ENCODE measurements around the gene CLEC2D.
"Not testable (repeated sequence)": the region's sequence is repeated elsewhere in the genome, so short reads cannot be mapped to it uniquely, and the experiment has no call there.

CLEC2D gene

DNA sequence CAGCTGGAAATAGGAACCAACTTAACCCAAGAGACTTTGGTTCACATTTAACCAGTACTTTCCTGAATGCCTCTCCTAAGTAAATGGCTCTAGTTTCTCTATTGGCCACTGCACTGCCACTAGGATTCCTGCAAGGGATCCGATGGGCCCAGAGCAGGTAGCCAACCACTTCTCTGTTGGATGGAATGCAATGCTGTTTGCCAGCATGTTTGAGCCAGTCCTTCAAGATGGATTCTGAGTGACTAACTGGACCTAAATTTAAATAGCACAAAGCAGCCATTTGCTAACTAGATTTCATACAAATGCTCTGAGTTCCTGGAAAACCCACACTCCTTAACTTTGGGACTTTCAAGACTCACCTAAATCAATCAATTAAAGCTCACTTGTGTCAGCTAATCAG, 9.5 kb upstream of the CLEC2D start:
- no peak for DNase-seq (ENCODE audit: low read depth)
- no peak overlapping the region for H3K4me3 ChIP-seq (ENCODE audit: control insufficient read depth, low read depth, low read length)
- TF ChIP-seq, protein P1, sequence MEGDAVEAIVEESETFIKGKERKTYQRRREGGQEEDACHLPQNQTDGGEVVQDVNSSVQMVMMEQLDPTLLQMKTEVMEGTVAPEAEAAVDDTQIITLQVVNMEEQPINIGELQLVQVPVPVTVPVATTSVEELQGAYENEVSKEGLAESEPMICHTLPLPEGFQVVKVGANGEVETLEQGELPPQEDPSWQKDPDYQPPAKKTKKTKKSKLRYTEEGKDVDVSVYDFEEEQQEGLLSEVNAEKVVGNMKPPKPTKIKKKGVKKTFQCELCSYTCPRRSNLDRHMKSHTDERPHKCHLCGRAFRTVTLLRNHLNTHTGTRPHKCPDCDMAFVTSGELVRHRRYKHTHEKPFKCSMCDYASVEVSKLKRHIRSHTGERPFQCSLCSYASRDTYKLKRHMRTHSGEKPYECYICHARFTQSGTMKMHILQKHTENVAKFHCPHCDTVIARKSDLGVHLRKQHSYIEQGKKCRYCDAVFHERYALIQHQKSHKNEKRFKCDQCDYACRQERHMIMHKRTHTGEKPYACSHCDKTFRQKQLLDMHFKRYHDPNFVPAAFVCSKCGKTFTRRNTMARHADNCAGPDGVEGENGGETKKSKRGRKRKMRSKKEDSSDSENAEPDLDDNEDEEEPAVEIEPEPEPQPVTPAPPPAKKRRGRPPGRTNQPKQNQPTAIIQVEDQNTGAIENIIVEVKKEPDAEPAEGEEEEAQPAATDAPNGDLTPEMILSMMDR (conservative IDR thresholded peaks at IDR 0.05; ENCODE audit: control insufficient read depth, insufficient read depth, low read depth, low read length): no peak

- DNase-seq (ENCODE audit: low read depth): no peak
- H3K4me3 ChIP-seq (ENCODE audit: control insufficient read depth, low read depth, low read length): no peak overlapping the region
- TF ChIP-seq, protein P1 (conservative IDR thresholded peaks at IDR 0.05; ENCODE audit: control insufficient read depth, insufficient read depth, low read depth, low read length): no peak
These were observed 7.8 kb upstream of the CLEC2D start for GRCh38 chr12:9661720-9662119.

DNA sequence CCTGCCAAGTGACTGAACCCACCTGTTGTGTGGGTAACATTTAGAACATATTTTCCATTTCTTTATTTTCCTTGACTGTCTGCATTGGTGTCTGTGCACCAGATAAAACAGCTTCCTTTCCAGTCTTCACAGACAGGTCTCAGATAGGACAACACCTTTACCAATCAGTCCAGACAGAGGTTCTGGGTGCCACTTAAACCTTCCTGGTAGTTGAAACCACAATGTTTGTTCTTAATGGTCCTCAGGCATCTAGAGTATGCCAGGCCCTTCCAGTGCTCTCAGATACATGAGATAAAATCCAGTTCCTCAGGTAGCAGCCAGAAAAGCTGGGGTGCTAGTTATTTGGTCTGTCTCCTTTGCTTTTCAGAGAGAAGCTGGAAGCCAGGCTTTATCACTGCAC, 7.0 kb upstream of the CLEC2D start:
- H3K4me3 ChIP-seq (ENCODE audit: control insufficient read depth, low read depth, low read length): no peak overlapping the region
- no peak for DNase-seq (ENCODE audit: low read depth)
- TF ChIP-seq, protein P1 (conservative IDR thresholded peaks at IDR 0.05; ENCODE audit: control insufficient read depth, insufficient read depth, low read depth, low read length): no peak

- DNase-seq (ENCODE audit: low read depth): no peak
- H3K4me3 ChIP-seq (ENCODE audit: control insufficient read depth, low read depth, low read length): no peak overlapping the region
- TF ChIP-seq, protein P1 (conservative IDR thresholded peaks at IDR 0.05; ENCODE audit: control insufficient read depth, insufficient read depth, low read depth, low read length): no peak
These were observed 1.9 kb upstream of the CLEC2D start for GRCh38 chr12:9667403-9668160.

GRCh38 chr12:9668161-9669018, 1.1 kb upstream of the CLEC2D start:
- TF ChIP-seq, protein P1 (conservative IDR thresholded peaks at IDR 0.05; ENCODE audit: control insufficient read depth, insufficient read depth, low read depth, low read length): no peak
- peak; percentile 40 for DNase-seq (ENCODE audit: low read depth)
- H3K4me3 ChIP-seq (ENCODE audit: control insufficient read depth, low read depth, low read length): no peak overlapping the region

GRCh38 chr12:9669019-9669326, 540 bp upstream of the CLEC2D start:
- no peak for DNase-seq (ENCODE audit: low read depth)
- H3K4me3 ChIP-seq (ENCODE audit: control insufficient read depth, low read depth, low read length): no peak overlapping the region
- TF ChIP-seq, protein P1 (conservative IDR thresholded peaks at IDR 0.05; ENCODE audit: control insufficient read depth, insufficient read depth, low read depth, low read length): no peak

GRCh38 chr12:9672340-9672739, 2.8 kb downstream of the CLEC2D start:
- not testable (repeated sequence) for H3K4me3 ChIP-seq (ENCODE audit: control insufficient read depth, low read depth, low read length)

More at GRCh38 chr12:9672340-9672739, 2.8 kb downstream of the CLEC2D start:
- DNase-seq (ENCODE audit: low read depth): not testable (repeated sequence)

All from fibroblast of mammary gland (primary cell).